IMR-90 (cell line): ENCODE data around the gene PISD. TPM values are rescaled to one million over a fixed set of nuclear protein-coding genes. Genes with fewer than 3 reads are reported as not detected.
"Not testable (repeated sequence)": the region's sequence is repeated elsewhere in the genome, so short reads cannot be mapped to it uniquely, and the experiment has no call there.

Experiments
- ATAC-seq: fragments of 200-7000 bp; cut with Tn5 transposase; 2 replicates; pipeline ENCODE4 v1.9.1; 2020; ENCODE audit warnings: low read depth, mild to moderate bottlenecking, moderate library complexity
- BruUV-seq: library from RNA; stranded (reverse); fragments of 400-500 nt; replicated peaks from 2 replicates; lab custom pipeline; 2021; lab: Mats Ljungman, UMichigan
- CTCF ChIA-PET: fragments of 300-600 bp; formaldehyde crosslinking; extraction: SDS; loops from one replicate; lab custom pipeline; 2021; ENCODE audit warnings: antibody characterized with exemption; lab: Yijun Ruan, JAX
- POLR2A ChIA-PET: fragments of 300-600 bp; sonication (Branson Sonifier 250); formaldehyde crosslinking; loops from one replicate; lab custom pipeline; 2022; ENCODE audit warnings: antibody characterized with exemption; ENCODE audit not compliant: unreplicated experiment; lab: Charles Lee
- DNase-seq: peaks from one replicate; pipeline ENCODE4 v3.0.0; 2013
- H2AFZ ChIP-seq: replicated peaks from 2 replicates; pipeline ENCODE3; 2013; ENCODE audit warnings: low read length, mild to moderate bottlenecking; ENCODE audit not compliant: poor library complexity
- H2AK5ac ChIP-seq: 2 replicates; pipeline ENCODE4 v1.6.1; 2013; ENCODE audit warnings: low read depth, low read length, inconsistent platforms
- H2AK9ac ChIP-seq: replicated peaks from 2 replicates; pipeline ENCODE3; 2013; ENCODE audit warnings: mild to moderate bottlenecking, low read depth, low read length, moderate library complexity; ENCODE audit not compliant: poor library complexity
- H2BK120ac ChIP-seq: 2 replicates; pipeline ENCODE4 v1.6.1; 2013; ENCODE audit warnings: low read depth, low read length, inconsistent platforms
- H2BK15ac ChIP-seq: 3 replicates; pipeline ENCODE4 v1.6.1; 2013; ENCODE audit warnings: low read depth, low read length, inconsistent platforms
- H2BK20ac ChIP-seq: 2 replicates; pipeline ENCODE4 v1.6.1; 2013; ENCODE audit warnings: low read depth, mild to moderate bottlenecking, inconsistent platforms, low read length, moderate library complexity
- H2BK5ac ChIP-seq: 2 replicates; pipeline ENCODE4 v1.6.1; 2013; ENCODE audit warnings: mild to moderate bottlenecking, low read depth, low read length, inconsistent platforms; ENCODE audit not compliant: poor library complexity, severe bottlenecking
- H3K14ac ChIP-seq: replicated peaks from 2 replicates; pipeline ENCODE4 v1.6.1; 2013; ENCODE audit warnings: low read depth, low read length, inconsistent platforms
- H3K18ac ChIP-seq: 2 replicates; pipeline ENCODE4 v1.6.1; 2013; ENCODE audit warnings: low read depth, low read length, control low read depth
- H3K23ac ChIP-seq: 2 replicates; pipeline ENCODE4 v1.6.1; 2013; ENCODE audit warnings: low read depth, low read length, inconsistent platforms
- H3K27ac ChIP-seq: 2 replicates; pipeline ENCODE4 v1.5.1; 2013; ENCODE audit warnings: mild to moderate bottlenecking, control low read depth, low read length; ENCODE audit not compliant: insufficient read depth
- H3K27me3 ChIP-seq: 2 replicates; pipeline ENCODE4 v1.6.1; 2013; ENCODE audit warnings: low read length; ENCODE audit not compliant: control insufficient read depth, insufficient read depth
- H3K36me3 ChIP-seq: 2 replicates; pipeline ENCODE4 v1.6.1; 2013; ENCODE audit warnings: low read length, mixed read lengths; ENCODE audit not compliant: control insufficient read depth, insufficient read depth
- H3K4ac ChIP-seq: 2 replicates; pipeline ENCODE4 v1.6.1; 2013; ENCODE audit warnings: low read depth, low read length, inconsistent platforms
- H3K4me1 ChIP-seq: 2 replicates; pipeline ENCODE4 v1.6.1; 2013; ENCODE audit warnings: low read length, mixed read lengths; ENCODE audit not compliant: control insufficient read depth, insufficient read depth
- H3K4me2 ChIP-seq: 2 replicates; pipeline ENCODE4 v1.6.1; 2013; ENCODE audit warnings: low read depth, mild to moderate bottlenecking, control low read depth, low read length, moderate library complexity
- H3K4me3 ChIP-seq: 2 replicates; pipeline ENCODE4 v1.5.1; 2013; ENCODE audit warnings: low read depth, mild to moderate bottlenecking, control low read depth, low read length, moderate library complexity; ENCODE audit not compliant: insufficient read depth
- H3K56ac ChIP-seq: 2 replicates; pipeline ENCODE4 v1.6.1; 2013; ENCODE audit warnings: low read length, inconsistent platforms; ENCODE audit not compliant: insufficient read depth; ENCODE audit errors: extremely low read depth
- H3K79me1 ChIP-seq, 2 experiments: 2 replicates each; pipeline ENCODE4 v1.6.1; 2013; ENCODE audit warnings: low read length in 2 of 2, inconsistent platforms in 1 of 2, low read depth in 1 of 2
- H3K9ac ChIP-seq: 2 replicates; pipeline ENCODE4 v1.6.1; 2013; ENCODE audit warnings: low read depth, low read length, control low read depth
- H3K9me1 ChIP-seq: 2 replicates; pipeline ENCODE4 v1.6.1; 2013; ENCODE audit warnings: low read length, inconsistent platforms; ENCODE audit not compliant: insufficient read depth
- H3K9me3 ChIP-seq: 2 replicates; pipeline ENCODE4 v1.6.1; 2013; ENCODE audit warnings: low read length; ENCODE audit not compliant: control insufficient read depth, insufficient read depth
- H4K20me1 ChIP-seq: 2 replicates; pipeline ENCODE4 v1.6.1; 2013; ENCODE audit warnings: low read length, inconsistent platforms; ENCODE audit not compliant: insufficient read depth
- H4K5ac ChIP-seq: 2 replicates; pipeline ENCODE4 v1.6.1; 2013; ENCODE audit warnings: mild to moderate bottlenecking, low read depth, low read length, control low read depth
- H4K8ac ChIP-seq, 2 experiments: 2 replicates each; pipeline ENCODE4 v1.6.1; 2013; ENCODE audit warnings: low read depth in 2 of 2, low read length in 2 of 2, control low read depth in 1 of 2, inconsistent platforms in 1 of 2
- H4K91ac ChIP-seq: 2 replicates; pipeline ENCODE4 v1.6.1; 2013; ENCODE audit warnings: low read depth, low read length, inconsistent platforms; ENCODE audit not compliant: insufficient read depth
- CEBPB ChIP-seq: IDR thresholded peaks from 2 replicates; pipeline ENCODE4 v1.6.1; 2012; ENCODE audit warnings: low read depth, low read length, improper control_type of control experiment
- WGBS, 2 experiments: methylation state at CpG; one replicate each; pipeline versions ENCODE4 v1.1.5 to v1.1.7; 2013; ENCODE audit warnings: missing lambda C conversion rate in 2 of 2; ENCODE audit not compliant: insufficient read length in 1 of 2; ENCODE audit errors: extremely low coverage in 2 of 2; 5-methylcytosine and 5-hydroxymethylcytosine counted together
- dilution Hi-C: fragments of 300-500 bp; cut with HindIII; formaldehyde crosslinking; loops from one replicate; pipeline ENCODE4 v1.14.3; 2018; ENCODE audit warnings: low sequenced_read_pairs; ENCODE audit not compliant: unreplicated experiment
- in situ Hi-C: fragments of 300-500 bp; cut with MboI; formaldehyde crosslinking; loops from 3 replicates; pipeline ENCODE4 v1.14.3; 2019; ENCODE audit warnings: low sequenced_read_pairs, inconsistent platforms, mixed read lengths
- intact Hi-C: fragments of 100-400 bp; cut with micrococcal nuclease; formaldehyde crosslinking; loops from 2 replicates; pipeline ENCODE4 v1.10.0; 2022
- polyA plus RNA-seq, 3 experiments: library from polyadenylated mRNA; depleted of rRNA; stranded (reverse); fragments of >200 nt; gene quantifications; 2 replicates each; pipeline ENCODE4 v1.2.3, GENCODE V29; 2012; ENCODE audit warnings: low replicate concordance in 1 of 3
- total RNA-seq: library from RNA; depleted of rRNA; stranded (reverse); fragments of >200 nt; gene quantifications from 2 replicates; pipeline ENCODE4 v1.2.3, GENCODE V29; 2012

Gene PISD
- total and polyA plus RNA-seq, 2 of the 4 experiments (the other 2 are of a cell fraction) = 34.1 to 48.8 TPM

GRCh38 chr22:31711226-31711625 lies 49.2 kb upstream of the PISD start:
- H2BK120ac ChIP-seq, H3K4me3 ChIP-seq, H3K4ac ChIP-seq, ATAC-seq, H3K56ac ChIP-seq, H3K9ac ChIP-seq, POLR2A ChIA-PET, H3K4me1 ChIP-seq, H2AK5ac ChIP-seq, H2BK20ac ChIP-seq, H2AK9ac ChIP-seq, H4K8ac ChIP-seq, H4K5ac ChIP-seq, H3K18ac ChIP-seq, H3K27ac ChIP-seq, H2AFZ ChIP-seq, H4K91ac ChIP-seq, H2BK15ac ChIP-seq, in situ Hi-C loops, intact Hi-C loops, H4K20me1 ChIP-seq, dilution Hi-C loops, BruUV-seq, H3K27me3 ChIP-seq, H3K4me2 ChIP-seq, H2BK5ac ChIP-seq, H3K9me3 ChIP-seq, H3K23ac ChIP-seq, H3K9me1 ChIP-seq, H3K14ac ChIP-seq, DNase-seq: not testable (repeated sequence)
- 0 out of 2 replicates have a peak, but pooled peaks have one; percentile 11 for TF ChIP-seq CEBPB
- Histone ChIP-seq H3K79me1 (peaks cover 23 to 44% of the 10 kb centered on the region in 2 experiments), H3K36me3 (peaks cover 38% of the 10 kb centered on the region)
- WGBS, 2 experiments = no CpG with 5 or more reads among the region's 12 CpGs
- CTCF ChIA-PET = interaction anchor here (0.7 kb wide), 1 partner anchor 78 kb away, joined by 3 read pairs; no protein-coding TSS in a partner anchor
